ENCODE measurements around the gene SCPEP1. TPM values are rescaled to one million over a fixed set of nuclear protein-coding genes. Genes with fewer than 3 reads are reported as not detected.

The SCPEP1 gene
- polyA plus RNA-seq, 1 donor from 2014 or later = 2.6 TPM

GRCh38 chr17:57048096-57048495 lies 70.2 kb downstream of the SCPEP1 start:
- Histone ChIP-seq H3K36me3 (ENCODE audit: insufficient read depth, low read length) (no peaks in the 10 kb centered on the region), H3F3A (ENCODE audit: insufficient read depth, low read length, poor library complexity, severe bottlenecking) (no peaks in the 10 kb centered on the region)

GRCh38 chr17:57050306-57050705 lies 72.4 kb downstream of the SCPEP1 start:
- Histone ChIP-seq H3K9me3 (ENCODE audit: low read length) (no peaks in the 10 kb centered on the region), H3K36me3 (ENCODE audit: insufficient read depth, low read length) (no peaks in the 10 kb centered on the region), H3K9ac (ENCODE audit: low read length) (no peak overlapping the region), H3K79me2 (replicated peaks; ENCODE audit: insufficient read depth, low read length) (no peaks in the 10 kb centered on the region), H3K27me3 (ENCODE audit: insufficient read depth, low read depth, low read length) (no peaks in the 10 kb centered on the region), H3K9me2 (ENCODE audit: insufficient read depth, low read length) (no peaks in the 10 kb centered on the region), H3K27ac (ENCODE audit: low read length) (no peak overlapping the region), H3K4me2 (ENCODE audit: low read length) (no peak overlapping the region), H3K4me3 (ENCODE audit: low read length) (no peak overlapping the region), H2AFZ (ENCODE audit: low read depth, low read length) (no peak overlapping the region), H3F3A (ENCODE audit: insufficient read depth, low read length, poor library complexity, severe bottlenecking) (no peaks in the 10 kb centered on the region), H4K20me1 (ENCODE audit: insufficient read depth) (no peaks in the 10 kb centered on the region)
- TF ChIP-seq POLR2AphosphoS5 (IDR thresholded peaks at IDR 0.05) = no peak
- no peak for TF ChIP-seq SMC3 (conservative IDR thresholded peaks at IDR 0.05; ENCODE audit: poor library complexity)
- TF ChIP-seq TAF1 (IDR thresholded peaks at IDR 0.05; ENCODE audit: low read depth) = no peak
- no peak for TF ChIP-seq MXI1 (conservative IDR thresholded peaks at IDR 0.05; ENCODE audit: poor library complexity, severe bottlenecking)
- TF ChIP-seq EP300 (conservative IDR thresholded peaks at IDR 0.05; ENCODE audit: poor library complexity, severe bottlenecking) = no peak
- no peak for TF ChIP-seq EZH2 (IDR thresholded peaks at IDR 0.05; ENCODE audit: borderline replicate concordance, insufficient read depth, low read length, poor library complexity, severe bottlenecking)

More at GRCh38 chr17:57048096-57048495, 70.2 kb downstream of the SCPEP1 start:
- Histone ChIP-seq H3K4me3 (ENCODE audit: low read length) (no peak overlapping the region), H4K20me1 (ENCODE audit: insufficient read depth) (no peaks in the 10 kb centered on the region), H3K27me3 (ENCODE audit: insufficient read depth, low read depth, low read length) (no peaks in the 10 kb centered on the region), H2AFZ (ENCODE audit: low read depth, low read length) (no peak overlapping the region), H3K9ac (ENCODE audit: low read length) (no peak overlapping the region), H3K9me3 (ENCODE audit: low read length) (no peaks in the 10 kb centered on the region), H3K9me2 (ENCODE audit: insufficient read depth, low read length) (no peaks in the 10 kb centered on the region), H3K79me2 (replicated peaks; ENCODE audit: insufficient read depth, low read length) (no peaks in the 10 kb centered on the region), H3K27ac (ENCODE audit: low read length) (no peak overlapping the region), H3K4me2 (ENCODE audit: low read length) (no peak overlapping the region)
- TF ChIP-seq POLR2AphosphoS5 (IDR thresholded peaks at IDR 0.05) = no peak
- no peak for TF ChIP-seq TAF1 (IDR thresholded peaks at IDR 0.05; ENCODE audit: low read depth)

GRCh38 chr17:57051886-57052361 lies 74.0 kb downstream of the SCPEP1 start:
- Histone ChIP-seq H3K79me2 (replicated peaks; ENCODE audit: insufficient read depth, low read length) (no peaks in the 10 kb centered on the region), H2AFZ (ENCODE audit: low read depth, low read length) (no peak overlapping the region), H3K4me2 (ENCODE audit: low read length) (no peak overlapping the region), H3F3A (ENCODE audit: insufficient read depth, low read length, poor library complexity, severe bottlenecking) (no peaks in the 10 kb centered on the region), H3K27ac (ENCODE audit: low read length) (no peak overlapping the region), H3K27me3 (ENCODE audit: insufficient read depth, low read depth, low read length) (no peaks in the 10 kb centered on the region), H3K4me3 (ENCODE audit: low read length) (no peak overlapping the region), H4K20me1 (ENCODE audit: insufficient read depth) (no peaks in the 10 kb centered on the region), H3K36me3 (ENCODE audit: insufficient read depth, low read length) (no peaks in the 10 kb centered on the region), H3K9ac (ENCODE audit: low read length) (no peak overlapping the region), H3K9me2 (ENCODE audit: insufficient read depth, low read length) (no peaks in the 10 kb centered on the region), H3K9me3 (ENCODE audit: low read length) (no peaks in the 10 kb centered on the region)
- no peak for TF ChIP-seq RAD21 (conservative IDR thresholded peaks at IDR 0.05)
- no peak for TF ChIP-seq EP300 (conservative IDR thresholded peaks at IDR 0.05; ENCODE audit: poor library complexity, severe bottlenecking)
- no peak for TF ChIP-seq SMC3 (conservative IDR thresholded peaks at IDR 0.05; ENCODE audit: poor library complexity)
- TF ChIP-seq MXI1 (conservative IDR thresholded peaks at IDR 0.05; ENCODE audit: poor library complexity, severe bottlenecking) = no peak
- TF ChIP-seq TAF1 (IDR thresholded peaks at IDR 0.05; ENCODE audit: low read depth) = no peak
- no peak for TF ChIP-seq REST (IDR thresholded peaks at IDR 0.05; ENCODE audit: borderline replicate concordance)
- TF ChIP-seq POLR2AphosphoS5 (IDR thresholded peaks at IDR 0.05) = no peak
- no peak for TF ChIP-seq CTCF (IDR thresholded peaks at IDR 0.05; ENCODE audit: poor library complexity, severe bottlenecking)
- TF ChIP-seq EZH2 (IDR thresholded peaks at IDR 0.05; ENCODE audit: borderline replicate concordance, insufficient read depth, low read length, poor library complexity, severe bottlenecking) = no peak
